NOMO-1 treated with dmso at 0.1 percent for 144 hours (cell line): ENCODE results near the gene KCNIP1.

Source experiments
- DNase-seq: peaks from one replicate; lab custom pipeline; 2025; ENCODE audit not compliant: unreplicated experiment; lab: John Stamatoyannopoulos, UW

Gene KCNIP1

GRCh38 chr5:170562166-170562874 lies 58.5 kb downstream of the KCNIP1 start:
- no peak for DNase-seq

GRCh38 chr5:170562875-170563228 lies 59.0 kb downstream of the KCNIP1 start:
- no peak for DNase-seq

GRCh38 chr5:170563824-170564567 lies 60.2 kb downstream of the KCNIP1 start:
- DNase-seq, result no peak

GRCh38 chr5:170565072-170565471 lies 61.3 kb downstream of the KCNIP1 start:
- DNase-seq, result no peak

- DNase-seq, result no peak
These were observed 65.3 kb downstream of the KCNIP1 start for GRCh38 chr5:170569101-170569500.

- no peak for DNase-seq
These were observed 66.7 kb downstream of the KCNIP1 start for GRCh38 chr5:170570476-170570875.

GRCh38 chr5:170571281-170571731 lies 67.5 kb downstream of the KCNIP1 start:
- DNase-seq, result no peak

- peak; percentile 30 for DNase-seq
These were observed 68.3 kb downstream of the KCNIP1 start for GRCh38 chr5:170571875-170572852.

- no peak for DNase-seq
These were observed 69.3 kb downstream of the KCNIP1 start for GRCh38 chr5:170573114-170573513.

- DNase-seq, result no peak
These were observed 69.8 kb downstream of the KCNIP1 start for GRCh38 chr5:170573660-170574059.

- no peak for DNase-seq
These were observed 73.0 kb downstream of the KCNIP1 start for GRCh38 chr5:170576602-170577535.

GRCh38 chr5:170579601-170580000 lies 75.8 kb downstream of the KCNIP1 start:
- no peak for DNase-seq

- no peak for DNase-seq
These were observed 77.4 kb downstream of the KCNIP1 start for GRCh38 chr5:170581211-170581610.

GRCh38 chr5:170582644-170583330 lies 79.0 kb downstream of the KCNIP1 start:
- DNase-seq, result no peak

- no peak for DNase-seq
These were observed 80.2 kb downstream of the KCNIP1 start for GRCh38 chr5:170584003-170584402.

GRCh38 chr5:170584450-170585058 lies 80.7 kb downstream of the KCNIP1 start:
- DNase-seq, result no peak

GRCh38 chr5:170585273-170585948 lies 81.6 kb downstream of the KCNIP1 start:
- DNase-seq, result no peak

GRCh38 chr5:170587808-170588207 lies 84.0 kb downstream of the KCNIP1 start:
- DNase-seq, result no peak

- DNase-seq, result no peak
These were observed 85.8 kb downstream of the KCNIP1 start for GRCh38 chr5:170589643-170590042.
